ENCODE measurements around the gene FUBP1. TPM values are rescaled to one million over a fixed set of nuclear protein-coding genes. Genes with fewer than 3 reads are reported as not detected.

FUBP1 gene
- total and polyA plus RNA-seq, 2 of the 13 experiments (the other 11 are each of a cell fraction or from before 2014, with no cell fraction given) = 98.1 to 166 TPM

DNA sequence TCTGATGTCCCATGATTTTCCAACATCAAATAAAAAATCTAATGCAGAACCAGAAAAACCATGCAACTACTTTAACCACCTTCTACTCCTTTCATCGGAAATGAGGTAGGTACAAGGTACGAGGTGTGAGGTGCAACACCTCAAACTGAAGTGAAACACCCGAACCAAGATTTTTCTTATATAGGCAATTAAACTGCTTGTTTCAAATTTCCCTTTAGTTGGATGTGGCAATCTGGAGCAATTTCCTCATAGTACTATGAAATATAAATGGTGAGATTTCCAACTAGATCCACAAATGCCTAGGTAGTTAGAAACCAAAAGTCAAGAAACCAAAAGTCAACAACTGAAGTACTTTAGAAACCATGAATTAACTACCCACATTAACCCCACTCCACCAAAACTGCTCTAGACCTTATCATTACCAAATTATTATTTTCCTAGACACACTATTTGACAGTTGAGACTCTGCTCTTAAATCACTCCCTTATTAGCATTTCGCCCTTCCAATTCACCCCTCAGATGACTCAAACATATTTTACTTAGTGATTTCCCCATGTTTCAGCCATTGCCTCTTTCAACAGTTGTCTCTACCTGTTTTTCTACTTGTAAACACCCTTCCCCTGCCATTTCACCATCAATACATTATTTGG is 37.8 kb downstream of the FUBP1 start:
- Histone ChIP-seq H3K79me2 (ENCODE audit: insufficient read depth, low read length) (no peaks in the 10 kb centered on the region), H3K4me2 (ENCODE audit: low read depth, low read length) (no peak overlapping the region), H2AFZ (ENCODE audit: low read length) (no peak overlapping the region), H3K9ac (ENCODE audit: insufficient read depth, low read depth, low read length) (no peak overlapping the region), H4K20me1 (ENCODE audit: insufficient read depth, low read length) (no peaks in the 10 kb centered on the region), H3K4me1 (ENCODE audit: insufficient read depth, low read length) (no peaks in the 10 kb centered on the region), H3K9me3 (ENCODE audit: low read length) (no peaks in the 10 kb centered on the region), H3K27me3 (ENCODE audit: control insufficient read depth in 1 of 2, insufficient read depth in 2 of 2, low read length in 2 of 2) (no peaks in the 10 kb centered on the region), H3K27ac (ENCODE audit: extremely low read length, insufficient read depth, low read length) (no peak overlapping the region), H3K36me3 (replicated peaks in 1 of 2; ENCODE audit: control insufficient read depth in 1 of 2, insufficient read depth in 2 of 2, low read length in 2 of 2) (peaks cover 0 to 13% of the 10 kb centered on the region in 2 experiments; a peak in 3 of 5 replicates), H3K4me3 (replicated peaks in 1 of 3; ENCODE audit: insufficient read depth in 1 of 3, low read depth in 2 of 3, low read length in 3 of 3) (no peak overlapping the region)
- WGBS (ENCODE audit: low lambda C conversion rate) = 97% methylated on average over 4 of the region's 4 CpGs
- ChIA-PET POLR2A (no interaction called here), CTCF (ENCODE audit: low intra/inter-chr PET ratio, low total read pairs) (no interaction called here)
- in situ Hi-C loops (cut with HindIII; ENCODE audit: extremely low pct_ligation_motif_present, low pct_unique_long_range_greater_than_20kb) (no loop called here), intact Hi-C loops (cut with micrococcal nuclease; ENCODE audit: unreplicated experiment) (no loop called here)
- ATAC-seq = no peak
- TF ChIP-seq RBM22 (optimal IDR thresholded peaks at IDR 0.05; ENCODE audit: low read length) = peak; percentile 28
- TF ChIP-seq POLR2G (IDR thresholded peaks at IDR 0.05; ENCODE audit: low read depth, low read length) = peak; percentile 54; the same call in 1 of the 2 replicates
- no peak for TF ChIP-seq HOXD1 (CRISPR knock-in tag; IDR thresholded peaks at IDR 0.05)
- no peak for FAIRE-seq
- no TSS peak for BruUV-seq (replicated peaks)
- DNase-seq (ENCODE audit: low spot score) = no peak

DNA sequence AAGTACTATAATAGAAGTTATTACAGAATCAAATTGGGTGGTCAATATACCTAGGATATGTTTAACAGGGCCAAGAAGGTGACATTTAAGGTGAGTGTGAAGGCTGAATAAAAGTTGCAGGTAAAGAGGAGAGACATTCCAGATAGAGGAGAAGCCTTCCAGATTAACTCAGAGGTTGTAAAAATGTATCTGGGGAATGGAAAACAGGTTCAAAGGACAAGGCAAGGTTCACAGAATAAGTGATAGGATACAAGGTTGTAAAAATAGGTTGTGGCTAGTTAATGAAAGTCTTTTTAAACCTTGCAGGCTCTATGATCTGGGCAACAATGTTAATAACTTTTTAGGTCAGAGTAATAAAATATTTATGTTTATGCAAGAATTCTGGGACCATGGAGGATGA is 40.2 kb downstream of the FUBP1 start:
- no peak for DNase-seq (ENCODE audit: low spot score)

More for the DNA sequence above, 40.2 kb downstream of the FUBP1 start:
- in situ Hi-C loops (cut with HindIII; ENCODE audit: extremely low pct_ligation_motif_present, low pct_unique_long_range_greater_than_20kb) (no loop called here), intact Hi-C loops (cut with micrococcal nuclease; ENCODE audit: unreplicated experiment) (no loop called here)
- H3K4me2 ChIP-seq (ENCODE audit: low read depth, low read length) = no peak overlapping the region
- ChIA-PET POLR2A (no interaction called here), CTCF (ENCODE audit: low intra/inter-chr PET ratio, low total read pairs) (no interaction called here)
- H4K20me1 ChIP-seq (ENCODE audit: insufficient read depth, low read length) = no peaks in the 10 kb centered on the region
- no peak overlapping the region for H3K4me3 ChIP-seq (replicated peaks in 1 of 3; ENCODE audit: insufficient read depth in 1 of 3, low read depth in 2 of 3, low read length in 3 of 3)
- H3K36me3 ChIP-seq (replicated peaks in 1 of 2; ENCODE audit: control insufficient read depth in 1 of 2, insufficient read depth in 2 of 2, low read length in 2 of 2) = peaks cover 0 to 5% of the 10 kb centered on the region in 2 experiments; a peak in 1 of 5 replicates
- no peaks in the 10 kb centered on the region for H3K4me1 ChIP-seq (ENCODE audit: insufficient read depth, low read length)
- H3K79me2 ChIP-seq (ENCODE audit: insufficient read depth, low read length) = no peaks in the 10 kb centered on the region
- TF ChIP-seq DR1 (CRISPR knock-in tag; IDR thresholded peaks at IDR 0.05) (no peak), FOXK1 (CRISPR knock-in tag; IDR thresholded peaks at IDR 0.05; ENCODE audit: borderline replicate concordance, low read depth) (no peak)
- no peaks in the 10 kb centered on the region for H3K27me3 ChIP-seq (ENCODE audit: control insufficient read depth in 1 of 2, insufficient read depth in 2 of 2, low read length in 2 of 2)
- no peak overlapping the region for H2AFZ ChIP-seq (ENCODE audit: low read length)
- ATAC-seq = no peak; the same call in 1 of the 3 replicates
- H3K27ac ChIP-seq (ENCODE audit: extremely low read length, insufficient read depth, low read length) = no peak overlapping the region
- H3K9me3 ChIP-seq (ENCODE audit: low read length) = no peaks in the 10 kb centered on the region
- no peak overlapping the region for H3K9ac ChIP-seq (ENCODE audit: insufficient read depth, low read depth, low read length)
- no TSS peak for BruUV-seq (replicated peaks)
- FAIRE-seq = no peak
